ENCODE data around the gene U2SURP. TPM values are rescaled to one million over a fixed set of nuclear protein-coding genes. Genes with fewer than 3 reads are reported as not detected.

Gene U2SURP
- total and polyA plus RNA-seq, 10 of the 15 experiments (the other 5 are each of a cell fraction or from before 2014, with no cell fraction given) = 76.3 to 277 (median 150) TPM

GRCh38 chr3:143081844-143082778 is 80.7 kb downstream of the U2SURP start (continued):
- peak; percentile 74 for TF ChIP-seq RELB (IDR thresholded peaks at IDR 0.05; ENCODE audit: low read depth)
- TF ChIP-seq BCLAF1 (IDR thresholded peaks at IDR 0.05) = no peak
- peak; percentile 4; the same call in 1 of the 2 replicates for TF ChIP-seq SMC3 (IDR thresholded peaks at IDR 0.05; ENCODE audit: borderline replicate concordance, low read length)
- TF ChIP-seq PRDM15 (CRISPR knock-in tag; IDR thresholded peaks at IDR 0.05) = no peak
- peak; percentile 81 for TF ChIP-seq MEF2B (IDR thresholded peaks at IDR 0.05; ENCODE audit: partially characterized antibody, poor library complexity, severe bottlenecking)
- TF ChIP-seq JUND (IDR thresholded peaks at IDR 0.05; ENCODE audit: low read depth, low read length) = no peak
- peak; percentile 81 for TF ChIP-seq RUNX3 (IDR thresholded peaks at IDR 0.05; ENCODE audit: low read length)
- TF ChIP-seq SP1 (IDR thresholded peaks at IDR 0.05; ENCODE audit: low read depth, low read length) = peak; percentile 39
- TF ChIP-seq CREM (IDR thresholded peaks at IDR 0.05; ENCODE audit: low read depth) = peak; percentile 94
- peak; percentile 50 for TF ChIP-seq YY1 (IDR thresholded peaks at IDR 0.05; ENCODE audit: low read depth, low read length)
- TF ChIP-seq CREB1 (IDR thresholded peaks at IDR 0.05; ENCODE audit: low read depth) = peak; percentile 92
- TF ChIP-seq NFYB (IDR thresholded peaks at IDR 0.05; ENCODE audit: insufficient read depth, low read depth, low read length) = no peak
- TF ChIP-seq POU2F2 (IDR thresholded peaks at IDR 0.05; ENCODE audit: borderline replicate concordance, low read depth, low read length) = peak; percentile 81
- peak; percentile 38; the same call in 1 of the 2 replicates for TF ChIP-seq NBN (IDR thresholded peaks at IDR 0.05)
